Stimulated activated naive CD8-positive, alpha-beta T cell treated with anti-CD3 and anti-CD28 coated beads, Interleukin-15, amount 100 ng/mL, for 72 hours (primary cell): ENCODE data around the gene RHBG.
"Not testable (repeated sequence)": the region's sequence is repeated elsewhere in the genome, so short reads cannot be mapped to it uniquely, and the experiment has no call there.

Experiments used
- ATAC-seq: fragments of 150-1000 bp; cut with Tn5 transposase; 2 replicates; pipeline ENCODE4 v1.10.0; 2021; ENCODE audit warnings: mild to moderate bottlenecking, moderate library complexity
- DNase-seq, 2 donors: peaks; one replicate each; pipeline ENCODE4 v3.0.0; 2021 to 2022
- H3K27ac Mint-ChIP-seq, 2 donors: one replicate each; pipeline ENCODE4 v1.8.0; 2022; ENCODE audit warnings: mild to moderate bottlenecking in 2 of 2, mixed read lengths in 2 of 2, moderate library complexity in 2 of 2
- H3K27me3 Mint-ChIP-seq: one replicate; pipeline ENCODE4 v1.8.0; 2022; ENCODE audit warnings: mixed read lengths
- H3K4me1 Mint-ChIP-seq: one replicate; pipeline ENCODE4 v1.8.0; 2022; ENCODE audit warnings: mild to moderate bottlenecking, mixed read lengths
- H3K4me3 Mint-ChIP-seq, 2 donors: one replicate each; pipeline ENCODE4 v1.8.0; 2022; ENCODE audit warnings: mild to moderate bottlenecking in 2 of 2, mixed read lengths in 2 of 2, moderate library complexity in 1 of 2
- H3K9me3 Mint-ChIP-seq, 2 donors: one replicate each; pipeline ENCODE4 v1.8.0; 2022; ENCODE audit warnings: mixed read lengths in 2 of 2

Gene RHBG

GRCh38 chr1:156368889-156369684, at the start of gene RHBG:
RHBG (plus strand) TSS chr1:156369211; CDS start chr1:156369250, 39 bp downstream.
- Mint-ChIP-seq H3K4me3 (peak within 1 kb of the TSS; percentile 63 to 72), H3K27me3 (peaks cover 90% of the 10 kb centered on the region), H3K4me1 (peaks cover 8% of the 10 kb centered on the region), H3K9me3 (no peaks in the 10 kb centered on the region), H3K27ac (no peak within 1 kb of the TSS)
- no peak for DNase-seq
- peak; percentile 50 for ATAC-seq

GRCh38 chr1:156319664-156320063, 49.3 kb upstream of the RHBG start:
- Mint-ChIP-seq H3K27ac (no peak overlapping the region), H3K4me3 (no peak overlapping the region), H3K9me3 (no peaks in the 10 kb centered on the region), H3K27me3 (no peaks in the 10 kb centered on the region), H3K4me1 (no peaks in the 10 kb centered on the region)
- DNase-seq (peak in 1 of 2 donors; percentile 16), ATAC-seq (no peak)

- peak overlapping the region in 1 of 2 donors; percentile 25 for H3K27ac Mint-ChIP-seq
- H3K27me3 Mint-ChIP-seq, result no peaks in the 10 kb centered on the region
- H3K9me3 Mint-ChIP-seq, result no peaks in the 10 kb centered on the region
- no peak for ATAC-seq
- DNase-seq, result no peak
- no peaks in the 10 kb centered on the region for H3K4me1 Mint-ChIP-seq
- H3K4me3 Mint-ChIP-seq, result no peak overlapping the region
These were observed 48.5 kb upstream of the RHBG start for GRCh38 chr1:156320560-156320959.

- H3K4me1 Mint-ChIP-seq, H3K9me3 Mint-ChIP-seq, ATAC-seq, DNase-seq, H3K27me3 Mint-ChIP-seq, H3K4me3 Mint-ChIP-seq, H3K27ac Mint-ChIP-seq: not testable (repeated sequence)
These were observed 45.8 kb upstream of the RHBG start for GRCh38 chr1:156323179-156323578.

GRCh38 chr1:156336242-156336641, 32.8 kb upstream of the RHBG start:
- DNase-seq (no peak), ATAC-seq (no peak)
- Mint-ChIP-seq H3K27ac (no peak overlapping the region), H3K9me3 (no peaks in the 10 kb centered on the region), H3K27me3 (no peaks in the 10 kb centered on the region), H3K4me1 (peaks cover 39% of the 10 kb centered on the region), H3K4me3 (peak overlapping the region; percentile 96 to 98)

GRCh38 chr1:156337052-156337887, 31.7 kb upstream of the RHBG start:
- DNase-seq, result no peak
- Mint-ChIP-seq H3K4me3 (peak overlapping the region; percentile 96 to 98), H3K9me3 (no peaks in the 10 kb centered on the region), H3K27me3 (no peaks in the 10 kb centered on the region), H3K4me1 (peaks cover 39% of the 10 kb centered on the region), H3K27ac (peak overlapping the region; percentile 94 to 97)
- no peak for ATAC-seq

GRCh38 chr1:156337888-156338179, 31.2 kb upstream of the RHBG start:
- no peaks in the 10 kb centered on the region for H3K27me3 Mint-ChIP-seq
- H3K9me3 Mint-ChIP-seq, result no peaks in the 10 kb centered on the region
- DNase-seq (no peak), ATAC-seq (no peak)
- peak overlapping the region; percentile 94 to 97 for H3K27ac Mint-ChIP-seq
- H3K4me3 Mint-ChIP-seq, result peak overlapping the region; percentile 96 to 98
- H3K4me1 Mint-ChIP-seq, result peaks cover 39% of the 10 kb centered on the region

- no peaks in the 10 kb centered on the region for H3K27me3 Mint-ChIP-seq
- H3K4me1 Mint-ChIP-seq, result peaks cover 39% of the 10 kb centered on the region
- DNase-seq (peak; percentile 100), ATAC-seq (peak; percentile 96)
- H3K4me3 Mint-ChIP-seq, result peak within 1 kb of the TSS; percentile 96 to 98
- H3K27ac Mint-ChIP-seq, result peak within 1 kb of the TSS; percentile 94 to 97
- H3K9me3 Mint-ChIP-seq, result no peaks in the 10 kb centered on the region
These were observed 30.6 kb upstream of the RHBG start, which contains the start of the genes CCT3 and TSACC for GRCh38 chr1:156338180-156338976. CCT3 (minus strand) TSS chr1:156338292; CDS start chr1:156338184, 108 bp downstream. TSACC (plus strand) TSS chr1:156338526; CDS start chr1:156339758, 1,232 bp downstream.

- Mint-ChIP-seq H3K4me3 (no peak overlapping the region), H3K9me3 (no peaks in the 10 kb centered on the region), H3K27ac (no peak overlapping the region), H3K4me1 (peaks cover 8% of the 10 kb centered on the region), H3K27me3 (peaks cover 11% of the 10 kb centered on the region)
- DNase-seq (no peak), ATAC-seq (no peak)
These were observed 26.6 kb upstream of the RHBG start for GRCh38 chr1:156342166-156342955.

GRCh38 chr1:156344409-156344808, 24.6 kb upstream of the RHBG start:
- DNase-seq (no peak), ATAC-seq (no peak)
- no peaks in the 10 kb centered on the region for H3K9me3 Mint-ChIP-seq
- H3K27me3 Mint-ChIP-seq, result peaks cover 14% of the 10 kb centered on the region
- H3K4me3 Mint-ChIP-seq, result no peak overlapping the region
- H3K4me1 Mint-ChIP-seq, result peaks cover under 1% of the 10 kb centered on the region
- H3K27ac Mint-ChIP-seq, result no peak overlapping the region

GRCh38 chr1:156346035-156346434, 23.0 kb upstream of the RHBG start:
- H3K4me3 Mint-ChIP-seq, H3K27ac Mint-ChIP-seq, ATAC-seq, DNase-seq, H3K4me1 Mint-ChIP-seq, H3K9me3 Mint-ChIP-seq: not testable (repeated sequence)
- peaks cover 14% of the 10 kb centered on the region for H3K27me3 Mint-ChIP-seq

- no peak for DNase-seq
- no peaks in the 10 kb centered on the region for H3K4me1 Mint-ChIP-seq
These were observed 22.4 kb upstream of the RHBG start for GRCh38 chr1:156346636-156347035.

GRCh38 chr1:156347331-156347730, 21.7 kb upstream of the RHBG start:
- H3K4me1 Mint-ChIP-seq, result no peaks in the 10 kb centered on the region
- no peak for ATAC-seq
- no peak overlapping the region for H3K4me3 Mint-ChIP-seq

More at GRCh38 chr1:156346636-156347035, 22.4 kb upstream of the RHBG start:
- Mint-ChIP-seq H3K27ac (no peak overlapping the region), H3K9me3 (no peaks in the 10 kb centered on the region), H3K27me3 (peaks cover 14% of the 10 kb centered on the region), H3K4me3 (no peak overlapping the region)
- ATAC-seq, result no peak

GRCh38 chr1:156352481-156352880, 16.5 kb upstream of the RHBG start:
- peak overlapping the region in 1 of 2 donors; percentile 19 for H3K27ac Mint-ChIP-seq
- H3K4me1 Mint-ChIP-seq, result peaks cover 13% of the 10 kb centered on the region
- DNase-seq, H3K4me3 Mint-ChIP-seq, ATAC-seq, H3K9me3 Mint-ChIP-seq: not testable (repeated sequence)
- peaks cover 26% of the 10 kb centered on the region for H3K27me3 Mint-ChIP-seq

More at GRCh38 chr1:156347331-156347730, 21.7 kb upstream of the RHBG start:
- peaks cover 16% of the 10 kb centered on the region for H3K27me3 Mint-ChIP-seq
- H3K9me3 Mint-ChIP-seq, result no peaks in the 10 kb centered on the region
- no peak for DNase-seq
- no peak overlapping the region for H3K27ac Mint-ChIP-seq
